HepG2 (cell line): ENCODE data around the gene CDK11B. TPM values are rescaled to one million over a fixed set of nuclear protein-coding genes. Genes with fewer than 3 reads are reported as not detected.

ENCODE experiments used
- ARID2 ChIP-seq: sonication (generic); formaldehyde crosslinking; IDR thresholded peaks from 2 replicates; pipeline ENCODE4 v1.8.1; 2022; ENCODE audit warnings: mild to moderate bottlenecking, missing genetic modification reagents, borderline replicate concordance
- EEA1 ChIP-seq: sonication (generic); formaldehyde crosslinking; IDR thresholded peaks from 2 replicates; pipeline ENCODE4 v1.5.1; 2020; ENCODE audit warnings: mild to moderate bottlenecking, missing genetic modification reagents, borderline replicate concordance
- HIVEP1 ChIP-seq: sonication (generic); formaldehyde crosslinking; IDR thresholded peaks from 2 replicates; pipeline ENCODE4 v1.4.0; 2020; ENCODE audit warnings: mild to moderate bottlenecking, missing genetic modification reagents
- JUN ChIP-seq: sonication (generic); formaldehyde crosslinking; IDR thresholded peaks from 2 replicates; pipeline ENCODE4 v1.4.0; 2020; ENCODE audit warnings: mild to moderate bottlenecking, missing genetic modification reagents
- KMT2B ChIP-seq: IDR thresholded peaks from 2 replicates; pipeline ENCODE4 v1.6.1; 2016; ENCODE audit warnings: missing genetic modification reagents, missing compliant biosample characterization
- MAZ ChIP-seq, 2 experiments: sonication (generic) in 1 of 2; formaldehyde crosslinking in 1 of 2; IDR thresholded peaks; 2 replicates each; pipeline versions ENCODE4 v1.5.0 to v1.6.1; 2012 to 2020; ENCODE audit warnings: low read depth in 2 of 2, mild to moderate bottlenecking in 2 of 2, borderline replicate concordance in 1 of 2, improper control_type of control experiment in 1 of 2, low read length in 1 of 2, missing genetic modification reagents in 1 of 2, moderate library complexity in 1 of 2
- NFYB ChIP-seq: sonication (generic); formaldehyde crosslinking; IDR thresholded peaks from 2 replicates; pipeline ENCODE4 v1.4.0; 2020; ENCODE audit warnings: missing genetic modification reagents
- PAWR ChIP-seq: sonication (generic); formaldehyde crosslinking; IDR thresholded peaks from 2 replicates; pipeline ENCODE4 v1.4.0; 2020; ENCODE audit warnings: missing genetic modification reagents, mild to moderate bottlenecking, borderline replicate concordance
- SMYD3 ChIP-seq: sonication (generic); formaldehyde crosslinking; IDR thresholded peaks from 2 replicates; pipeline ENCODE4 v1.8.1; 2023; ENCODE audit warnings: mild to moderate bottlenecking, missing genetic modification reagents
- TEF ChIP-seq: sonication (generic); formaldehyde crosslinking; IDR thresholded peaks from 2 replicates; pipeline ENCODE4 v1.5.0; 2020; ENCODE audit warnings: missing genetic modification reagents
- ZFP36L1 ChIP-seq: sonication (generic); formaldehyde crosslinking; IDR thresholded peaks from 2 replicates; pipeline ENCODE4 v1.8.0; 2022; ENCODE audit warnings: mild to moderate bottlenecking, missing genetic modification reagents, moderate library complexity
- ZNF20 ChIP-seq: sonication (generic); formaldehyde crosslinking; IDR thresholded peaks from 2 replicates; pipeline ENCODE4 v1.4.0; 2020; ENCODE audit warnings: mild to moderate bottlenecking, moderate library complexity, missing genetic modification reagents
- ZNF382 ChIP-seq: sonication (generic); formaldehyde crosslinking; IDR thresholded peaks from 2 replicates; pipeline ENCODE4 v1.5.0; 2020; ENCODE audit warnings: missing genetic modification reagents, mild to moderate bottlenecking, borderline replicate concordance
- ZNF44 ChIP-seq: sonication (generic); formaldehyde crosslinking; IDR thresholded peaks from 2 replicates; pipeline ENCODE4 v1.5.1; 2020; ENCODE audit warnings: mild to moderate bottlenecking, missing genetic modification reagents
- ZNF557 ChIP-seq: sonication (generic); formaldehyde crosslinking; IDR thresholded peaks from 2 replicates; pipeline ENCODE4 v1.4.0; 2020; ENCODE audit warnings: missing genetic modification reagents
- ZNF644 ChIP-seq: IDR thresholded peaks from 2 replicates; pipeline ENCODE4 v1.6.1; 2016; ENCODE audit warnings: low read depth
- ZNF710 ChIP-seq: sonication (generic); formaldehyde crosslinking; IDR thresholded peaks from 2 replicates; pipeline ENCODE4 v1.5.0; 2020; ENCODE audit warnings: mild to moderate bottlenecking, missing genetic modification reagents, borderline replicate concordance
- ZNF841 ChIP-seq: sonication (generic); formaldehyde crosslinking; IDR thresholded peaks from 2 replicates; pipeline ENCODE4 v1.8.1; 2023; ENCODE audit warnings: missing genetic modification reagents, borderline replicate concordance
- ZNF850 ChIP-seq: sonication (generic); formaldehyde crosslinking; conservative IDR thresholded peaks from 2 replicates; pipeline ENCODE4 v1.9.0; 2021; ENCODE audit warnings: mild to moderate bottlenecking, missing genetic modification reagents
- polyA plus RNA-seq, 8 experiments: library from polyadenylated mRNA; depleted of rRNA in 3 of 8; stranded (reverse) in 7 of 8; unstranded in 1 of 8; fragments of >200 nt; fragmentation: Illumina TruSeq in 4 of 8; extraction: Trizol in 4 of 8; gene quantifications; 2 replicates each; pipeline versions ENCODE4 v1.2.1 to v1.2.3, GENCODE V29; 2011 to 2016; ENCODE audit warnings: low read depth in 4 of 8, missing spikeins in 1 of 8, mixed read lengths in 1 of 8; ENCODE audit not compliant: insufficient read depth in 1 of 8
- total RNA-seq, 5 experiments: library from RNA; depleted of rRNA; stranded (reverse); fragments of >200 nt; fragmentation: Illumina TruSeq; extraction: Trizol; gene quantifications; 2 replicates each; pipeline ENCODE4 v1.2.3, GENCODE V29; 2016; ENCODE audit warnings: low read depth in 1 of 5
- TF ChIP-seq, protein P1 (sequence below), 2 experiments: sonication (generic) in 1 of 2; formaldehyde crosslinking in 1 of 2; IDR thresholded peaks; 2 replicates each; pipeline versions ENCODE4 v1.5.1 to v1.6.1; 2011 to 2020; ENCODE audit warnings: borderline replicate concordance in 1 of 2, low read depth in 1 of 2, low read length in 1 of 2, mild to moderate bottlenecking in 1 of 2, missing genetic modification reagents in 1 of 2, moderate library complexity in 1 of 2
- TF ChIP-seq, protein P2 (sequence below): sonication (generic); formaldehyde crosslinking; IDR thresholded peaks from 2 replicates; pipeline ENCODE4 v1.5.0; 2020; ENCODE audit warnings: missing genetic modification reagents, mild to moderate bottlenecking, borderline replicate concordance
- TF ChIP-seq, protein P3 (sequence below): sonication (generic); formaldehyde crosslinking; IDR thresholded peaks from 2 replicates; pipeline ENCODE4 v1.4.0; 2020; ENCODE audit warnings: missing genetic modification reagents

The CDK11B gene
- total and polyA plus RNA-seq, 2 of the 13 experiments (the other 11 are each of a cell fraction or from before 2014, with no cell fraction given): 3.6 to 15.1 TPM

DNA sequence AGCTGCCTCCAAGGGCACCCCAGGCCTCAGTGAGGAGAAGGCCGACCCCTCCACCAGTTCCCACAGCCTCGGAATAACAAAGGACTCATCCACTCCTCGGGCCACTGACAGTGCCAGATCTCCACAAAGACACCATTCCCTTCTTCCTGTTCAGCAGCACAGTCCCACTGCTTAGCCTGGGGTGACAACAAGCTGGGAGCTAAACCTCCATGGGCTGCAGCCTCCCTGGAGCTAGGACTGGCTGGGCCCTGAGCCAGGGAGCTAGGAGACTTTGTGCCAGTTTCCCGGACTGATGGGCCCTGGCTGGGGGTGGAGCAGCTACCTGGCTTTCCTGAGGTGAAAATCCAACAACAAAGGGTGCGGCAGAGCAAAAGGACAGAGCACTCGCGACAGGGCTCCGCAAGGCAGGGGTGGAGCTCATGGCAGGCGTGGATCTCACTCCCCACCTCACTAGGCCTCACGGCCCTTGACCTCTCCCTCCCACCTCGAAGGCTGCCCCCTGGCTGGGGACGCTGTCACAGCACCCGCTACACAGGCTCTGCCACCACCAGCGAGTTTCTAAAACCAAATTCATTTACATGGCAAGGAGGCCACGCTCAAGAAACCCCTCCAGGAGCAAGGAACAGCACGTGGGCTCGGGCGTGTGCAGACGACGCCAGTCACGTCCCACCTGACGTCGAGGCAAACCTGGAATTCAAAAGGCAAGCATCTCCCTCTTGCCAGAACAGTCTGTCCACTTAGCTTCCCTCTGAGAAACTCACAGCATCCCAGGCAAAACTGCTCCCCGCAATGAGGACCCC is 20.0 kb upstream of the CDK11B start (continued):
- TF ChIP-seq HIVEP1 (CRISPR knock-in tag): peak; percentile 70; the same call in 1 of the 2 replicates
- peak; percentile 79; the same call in 1 of the 2 replicates for TF ChIP-seq ZNF710 (CRISPR knock-in tag)
- no peak for TF ChIP-seq TEF
- no peak for TF ChIP-seq EEA1
- TF ChIP-seq ZNF644 (CRISPR knock-in tag): no peak
- TF ChIP-seq ZNF557: 0 out of 2 replicates have a peak, but pooled peaks have one; percentile 9
- TF ChIP-seq, protein P1, sequence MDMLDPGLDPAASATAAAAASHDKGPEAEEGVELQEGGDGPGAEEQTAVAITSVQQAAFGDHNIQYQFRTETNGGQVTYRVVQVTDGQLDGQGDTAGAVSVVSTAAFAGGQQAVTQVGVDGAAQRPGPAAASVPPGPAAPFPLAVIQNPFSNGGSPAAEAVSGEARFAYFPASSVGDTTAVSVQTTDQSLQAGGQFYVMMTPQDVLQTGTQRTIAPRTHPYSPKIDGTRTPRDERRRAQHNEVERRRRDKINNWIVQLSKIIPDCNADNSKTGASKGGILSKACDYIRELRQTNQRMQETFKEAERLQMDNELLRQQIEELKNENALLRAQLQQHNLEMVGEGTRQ (IDR thresholded peaks at IDR 0.05; ENCODE audit: low read depth, low read length): no peak
- TF ChIP-seq, protein P1 (CRISPR knock-in tag; IDR thresholded peaks at IDR 0.05; ENCODE audit: borderline replicate concordance): no peak
- TF ChIP-seq, protein P2, sequence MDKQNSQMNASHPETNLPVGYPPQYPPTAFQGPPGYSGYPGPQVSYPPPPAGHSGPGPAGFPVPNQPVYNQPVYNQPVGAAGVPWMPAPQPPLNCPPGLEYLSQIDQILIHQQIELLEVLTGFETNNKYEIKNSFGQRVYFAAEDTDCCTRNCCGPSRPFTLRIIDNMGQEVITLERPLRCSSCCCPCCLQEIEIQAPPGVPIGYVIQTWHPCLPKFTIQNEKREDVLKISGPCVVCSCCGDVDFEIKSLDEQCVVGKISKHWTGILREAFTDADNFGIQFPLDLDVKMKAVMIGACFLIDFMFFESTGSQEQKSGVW (CRISPR knock-in tag): no peak
- TF ChIP-seq JUN (CRISPR knock-in tag): no peak
- no peak for TF ChIP-seq SMYD3 (CRISPR knock-in tag)
- TF ChIP-seq, protein P3, sequence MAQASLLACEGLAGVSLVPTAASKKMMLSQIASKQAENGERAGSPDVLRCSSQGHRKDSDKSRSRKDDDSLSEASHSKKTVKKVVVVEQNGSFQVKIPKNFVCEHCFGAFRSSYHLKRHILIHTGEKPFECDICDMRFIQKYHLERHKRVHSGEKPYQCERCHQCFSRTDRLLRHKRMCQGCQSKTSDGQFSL (CRISPR knock-in tag): no peak
- TF ChIP-seq ZNF850 (CRISPR knock-in tag): no peak
- peak; percentile 70; the same call in 1 of the 2 replicates for TF ChIP-seq MAZ (IDR thresholded peaks at IDR 0.05; ENCODE audit: borderline replicate concordance, low read depth, low read length)
- TF ChIP-seq MAZ (CRISPR knock-in tag; IDR thresholded peaks at IDR 0.05; ENCODE audit: low read depth): peak; percentile 50; the same call in 1 of the 2 replicates
- no peak for TF ChIP-seq ARID2
- no peak for TF ChIP-seq ZFP36L1 (CRISPR knock-in tag)
- TF ChIP-seq KMT2B (CRISPR knock-in tag): peak; percentile 56; the same call in 1 of the 2 replicates
- TF ChIP-seq PAWR (CRISPR knock-in tag): 0 out of 2 replicates have a peak, but pooled peaks have one; percentile 72
- no peak for TF ChIP-seq ZNF382 (CRISPR knock-in tag)
- TF ChIP-seq ZNF20 (CRISPR knock-in tag): no peak
- TF ChIP-seq ZNF44 (CRISPR knock-in tag): no peak
- TF ChIP-seq ZNF841: no peak
- no peak for TF ChIP-seq NFYB
